Small intestine (tissue), 7 donors: Measurements from ENCODE around the gene SARDH. TPM values are rescaled to one million over a fixed set of nuclear protein-coding genes. Genes with fewer than 3 reads are reported as not detected.
A peak's percentile ranks its signal among the peaks of the same experiment; 100 is the strongest.

Experiments used
- DNase-seq, 2 donors: peaks; one replicate each; pipeline versions ENCODE4 v3.0.0 to v3.0.0-alpha.2; 2013
- FAIRE-seq: peaks from 2 replicates; lab custom pipeline; 2012; peaks lifted over from hg19 to GRCh38; lab: Jason Lieb, UNC
- H3K27ac ChIP-seq, 3 donors: one replicate each; pipeline ENCODE4 v1.5.1; 2013; ENCODE audit warnings: low read length in 2 of 3, mild to moderate bottlenecking in 2 of 3, control low read depth in 1 of 3, inconsistent platforms in 1 of 3, low read depth in 1 of 3, moderate library complexity in 1 of 3
- H3K27me3 ChIP-seq, 3 donors: one replicate each; pipeline ENCODE4 v1.6.1; 2013; ENCODE audit warnings: low read length in 3 of 3, inconsistent platforms in 1 of 3; ENCODE audit not compliant: control insufficient read depth in 3 of 3, insufficient read depth in 3 of 3
- H3K36me3 ChIP-seq, 3 donors: one replicate each; pipeline ENCODE4 v1.6.1; 2013; ENCODE audit warnings: low read length in 3 of 3, inconsistent platforms in 1 of 3, low read depth in 1 of 3, mild to moderate bottlenecking in 1 of 3, moderate library complexity in 1 of 3; ENCODE audit not compliant: control insufficient read depth in 3 of 3, insufficient read depth in 2 of 3
- H3K4me1 ChIP-seq, 3 donors: one replicate each; pipeline ENCODE4 v1.6.1; 2013; ENCODE audit warnings: low read length in 2 of 3, inconsistent platforms in 1 of 3, low read depth in 1 of 3, mild to moderate bottlenecking in 1 of 3, moderate library complexity in 1 of 3; ENCODE audit not compliant: control insufficient read depth in 3 of 3, insufficient read depth in 2 of 3
- H3K4me3 ChIP-seq, 3 donors: one replicate each; pipeline ENCODE4 v1.5.1; 2013; ENCODE audit warnings: low read length in 3 of 3, control low read depth in 1 of 3, inconsistent platforms in 1 of 3, low read depth in 1 of 3, mild to moderate bottlenecking in 1 of 3, moderate library complexity in 1 of 3
- H3K9me3 ChIP-seq, 2 donors: one replicate each; pipeline ENCODE4 v1.6.1; 2013; ENCODE audit warnings: low read depth in 1 of 2, low read length in 1 of 2; ENCODE audit not compliant: control insufficient read depth in 2 of 2, insufficient read depth in 1 of 2
- WGBS, 3 donors: extraction: QIAGEN DNeasy Blood & Tissue Kit; methylation state at CpG; one replicate each; pipeline ENCODE4 v1.1.7; 2013; 5-methylcytosine and 5-hydroxymethylcytosine counted together
- polyA plus RNA-seq, 4 donors: library from polyadenylated mRNA; stranded (reverse) in 3 of 4; unstranded in 1 of 4; fragments of 200-250 nt in 3 of 4; fragments of 120-200 nt in 1 of 4; gene quantifications; one replicate each; pipeline versions ENCODE4 v1.2.1 to v1.2.3, GENCODE V29; 2013
- donor health status: healthy with polysubstance abuse.
- donor health status: control.
- donor health status: control.
- donor health status: Bipolar disorder and iron deficiency.
- donor health status: healthy.

The SARDH gene
- polyA plus RNA-seq, 4 donors: 0.51 to 2.6 (median 0.54) TPM; not detected in 1

DNA sequence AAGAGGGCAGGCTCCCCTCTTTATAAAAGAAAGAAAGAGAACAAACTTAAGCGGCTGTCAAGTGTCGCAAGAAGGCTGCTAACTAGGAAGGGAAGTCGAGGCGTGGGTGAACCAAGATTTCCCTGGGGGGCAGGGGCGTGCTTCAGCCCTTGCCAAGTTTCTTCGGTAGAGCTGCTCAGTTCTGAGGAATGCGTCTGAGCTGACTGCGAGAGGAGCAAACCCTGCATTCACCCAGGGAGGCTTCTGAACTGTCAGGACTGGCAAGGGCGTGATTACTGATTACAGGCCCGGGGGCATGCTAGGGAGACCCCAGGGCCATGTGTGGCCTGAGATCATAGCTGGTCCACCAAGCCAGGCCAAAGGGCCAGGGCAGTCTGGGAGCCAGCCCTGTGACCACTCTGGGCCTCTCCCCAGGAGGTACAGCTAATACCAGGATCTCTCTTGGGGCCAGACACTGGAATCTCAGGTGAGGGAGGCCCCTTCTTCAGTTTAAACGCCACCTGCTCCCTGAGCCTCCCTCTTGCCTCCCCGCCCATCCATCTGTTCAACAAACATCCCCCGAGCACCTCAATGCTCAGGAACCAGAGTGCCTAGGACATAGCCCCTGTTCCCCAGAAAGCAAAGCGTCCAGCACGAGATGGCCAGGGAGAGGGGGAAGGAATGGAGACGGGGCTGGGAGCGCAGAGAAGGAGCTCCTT lies 30.9 kb downstream of the SARDH start:
- no peak overlapping the region for H3K27ac ChIP-seq
- H3K4me3 ChIP-seq: no peak overlapping the region

DNA sequence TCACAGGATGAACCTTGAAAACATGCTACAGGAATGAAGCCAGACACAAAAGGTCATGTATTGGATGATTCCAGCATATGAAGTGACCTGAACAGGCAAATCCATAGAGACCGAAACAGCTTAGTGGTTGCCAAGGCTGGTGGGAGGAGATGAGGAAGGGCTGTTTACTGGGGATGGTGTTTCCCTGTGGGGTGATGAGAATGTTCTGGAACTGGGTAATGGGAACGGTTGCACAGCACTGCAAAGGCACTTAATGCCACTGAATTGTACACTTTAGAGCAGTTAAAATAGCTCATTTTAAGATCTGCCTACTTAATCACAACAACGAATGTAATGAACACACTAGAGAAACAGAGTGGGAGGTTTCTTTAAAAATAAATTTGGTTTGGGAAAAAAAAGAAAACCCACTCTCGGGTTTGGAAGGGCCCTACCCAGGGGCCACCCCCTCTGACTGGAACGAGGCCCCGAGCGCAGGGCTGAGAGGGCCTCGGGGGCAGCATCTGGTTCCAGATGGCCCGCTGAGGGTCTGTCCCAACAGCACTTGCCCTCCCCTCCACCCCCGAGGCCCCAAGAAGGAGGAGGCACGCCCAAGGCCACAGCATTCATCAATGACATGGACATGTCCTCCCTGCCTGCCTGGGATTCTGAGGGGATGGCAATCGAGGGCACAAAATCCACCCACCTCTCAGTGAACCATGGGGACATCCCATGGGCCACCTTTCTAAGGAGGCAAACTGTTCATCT lies 31.7 kb downstream of the SARDH start:
- Histone ChIP-seq H3K27me3 (peaks cover 0 to 15% (median 0%) of the 10 kb centered on the region in 3 donors), H3K9me3 (no peaks in the 10 kb centered on the region), H3K27ac (no peak overlapping the region), H3K4me3 (no peak overlapping the region), H3K36me3 (no peaks in the 10 kb centered on the region), H3K4me1 (peaks cover 0 to 19% (median 0%) of the 10 kb centered on the region in 3 donors)
- WGBS, 3 donors: 57 to 77% (median 75%) methylated on average over 12 of the region's 12 CpGs
- DNase-seq (no peak), FAIRE-seq (no peak)

More for the DNA sequence above, 30.9 kb downstream of the SARDH start:
- no peaks in the 10 kb centered on the region for H3K36me3 ChIP-seq
- WGBS, 3 donors: 69 to 83% (median 77%) methylated on average over 16 to 17 of the region's 17 CpGs
- H3K27me3 ChIP-seq: peaks cover 0 to 15% (median 0%) of the 10 kb centered on the region in 3 donors
- H3K4me1 ChIP-seq: peaks cover 0 to 14% (median 0%) of the 10 kb centered on the region in 3 donors
- FAIRE-seq (no peak), DNase-seq (no peak)
- no peaks in the 10 kb centered on the region for H3K9me3 ChIP-seq

DNA sequence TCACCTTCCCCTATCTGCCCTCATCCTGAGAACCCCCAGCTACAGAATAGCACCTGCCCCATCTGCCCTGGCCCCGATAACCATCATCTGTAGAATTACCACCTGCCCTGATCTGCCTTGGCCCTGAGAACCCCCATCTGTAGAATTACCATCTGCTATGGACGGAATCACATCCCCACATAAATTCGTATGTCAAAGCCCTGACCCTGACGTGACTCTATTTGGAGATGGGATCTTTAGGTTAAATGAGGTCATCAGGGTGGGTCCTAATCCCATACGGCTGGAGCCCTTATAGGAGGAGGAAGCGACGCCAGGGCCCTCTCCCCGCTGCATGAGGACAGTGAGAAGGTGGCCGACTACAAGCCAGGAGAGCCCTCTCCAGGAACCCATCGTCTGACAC lies 32.6 kb downstream of the SARDH start:
- peaks cover 0 to 15% (median 0%) of the 10 kb centered on the region in 3 donors for H3K27me3 ChIP-seq
- H3K4me3 ChIP-seq: no peak overlapping the region
- H3K36me3 ChIP-seq: no peaks in the 10 kb centered on the region
- H3K4me1 ChIP-seq: peaks cover 0 to 19% (median 0%) of the 10 kb centered on the region in 3 donors
- 69 to 90% (median 81%) methylated on average over 10 of the region's 10 CpGs for WGBS, 3 donors
- no peaks in the 10 kb centered on the region for H3K9me3 ChIP-seq
- FAIRE-seq: no peak
- no peak for DNase-seq
- no peak overlapping the region for H3K27ac ChIP-seq

DNA sequence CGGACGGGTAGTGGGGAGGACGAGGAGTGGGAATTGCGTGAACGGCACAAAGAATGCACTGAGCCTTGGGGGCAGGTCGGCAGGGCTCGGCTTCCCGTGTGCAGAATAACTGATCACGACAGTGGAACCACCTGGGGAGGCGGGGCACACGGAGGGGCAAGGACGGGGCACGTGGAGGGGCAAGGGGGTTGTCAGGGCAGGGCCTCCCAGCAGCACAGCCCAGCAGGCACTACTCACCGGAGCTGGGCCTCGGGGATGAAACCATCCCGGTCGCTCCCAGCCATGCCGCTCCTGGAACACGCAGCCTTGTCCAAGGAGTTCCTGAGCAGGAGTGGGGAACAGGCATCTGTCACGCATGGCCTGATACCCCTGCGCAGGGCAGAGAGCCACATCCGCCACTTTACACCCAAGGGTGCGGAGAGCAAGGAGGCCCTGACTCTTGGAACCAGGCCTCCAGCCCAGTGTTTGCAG lies 33.4 kb downstream of the SARDH start:
- DNase-seq (no peak), FAIRE-seq (no peak)
- WGBS, 3 donors: 76 to 87% (median 82%) methylated on average over 23 of the region's 23 CpGs
- Histone ChIP-seq H3K27me3 (peaks cover 0 to 15% (median 0%) of the 10 kb centered on the region in 3 donors), H3K27ac (no peak overlapping the region), H3K9me3 (no peaks in the 10 kb centered on the region), H3K4me1 (peaks cover 0 to 19% (median 0%) of the 10 kb centered on the region in 3 donors), H3K36me3 (no peaks in the 10 kb centered on the region), H3K4me3 (no peak overlapping the region)

DNA sequence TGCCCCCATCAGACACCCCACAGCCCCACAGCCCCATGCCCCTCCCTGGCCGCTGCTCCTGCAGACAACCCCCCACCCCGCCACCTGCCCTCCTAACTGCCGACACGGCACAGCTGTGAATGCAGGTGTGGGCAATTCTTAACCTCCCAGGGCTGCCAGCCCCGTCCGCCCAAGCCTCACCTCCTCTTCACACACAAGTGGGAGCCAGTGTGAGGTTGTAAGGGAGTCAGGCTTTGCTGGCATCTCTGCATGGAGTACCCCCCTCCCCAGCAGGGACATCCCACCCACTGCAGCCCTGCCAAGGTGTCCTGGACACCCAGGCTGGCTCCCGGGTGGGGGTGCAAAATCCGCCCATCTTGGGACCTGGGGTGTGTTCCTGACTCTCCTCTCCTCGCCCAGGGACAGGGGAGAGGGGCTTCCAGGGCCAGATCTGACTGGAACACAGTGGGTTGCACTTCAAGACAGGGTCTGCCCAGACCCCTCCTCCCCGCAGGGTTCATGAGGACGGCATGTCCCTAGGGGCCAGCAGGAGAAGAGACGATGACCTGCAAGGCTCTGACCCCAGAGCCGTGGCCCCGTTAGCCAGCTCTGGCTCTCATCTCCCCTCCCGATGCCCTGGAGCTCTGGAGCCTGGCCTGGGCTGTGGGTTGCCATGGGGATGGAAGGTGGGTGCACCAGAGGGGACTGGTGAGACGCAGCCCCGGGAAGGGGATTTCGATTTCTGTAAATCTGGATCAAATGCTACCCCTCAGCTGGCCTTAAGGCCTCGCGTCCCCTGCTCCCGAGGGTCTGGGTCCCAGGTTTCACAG lies 34.4 kb downstream of the SARDH start:
- peaks cover 0 to 19% (median 0%) of the 10 kb centered on the region in 3 donors for H3K4me1 ChIP-seq
- no peaks in the 10 kb centered on the region for H3K36me3 ChIP-seq
- WGBS, 3 donors: 38 to 74% (median 55%) methylated on average over 20 to 21 of the region's 21 CpGs
- DNase-seq: no peak
- H3K4me3 ChIP-seq: no peak overlapping the region
- H3K27ac ChIP-seq: no peak overlapping the region
- H3K9me3 ChIP-seq: no peaks in the 10 kb centered on the region
- FAIRE-seq: no peak
- peaks cover 0 to 15% (median 0%) of the 10 kb centered on the region in 3 donors for H3K27me3 ChIP-seq

DNA sequence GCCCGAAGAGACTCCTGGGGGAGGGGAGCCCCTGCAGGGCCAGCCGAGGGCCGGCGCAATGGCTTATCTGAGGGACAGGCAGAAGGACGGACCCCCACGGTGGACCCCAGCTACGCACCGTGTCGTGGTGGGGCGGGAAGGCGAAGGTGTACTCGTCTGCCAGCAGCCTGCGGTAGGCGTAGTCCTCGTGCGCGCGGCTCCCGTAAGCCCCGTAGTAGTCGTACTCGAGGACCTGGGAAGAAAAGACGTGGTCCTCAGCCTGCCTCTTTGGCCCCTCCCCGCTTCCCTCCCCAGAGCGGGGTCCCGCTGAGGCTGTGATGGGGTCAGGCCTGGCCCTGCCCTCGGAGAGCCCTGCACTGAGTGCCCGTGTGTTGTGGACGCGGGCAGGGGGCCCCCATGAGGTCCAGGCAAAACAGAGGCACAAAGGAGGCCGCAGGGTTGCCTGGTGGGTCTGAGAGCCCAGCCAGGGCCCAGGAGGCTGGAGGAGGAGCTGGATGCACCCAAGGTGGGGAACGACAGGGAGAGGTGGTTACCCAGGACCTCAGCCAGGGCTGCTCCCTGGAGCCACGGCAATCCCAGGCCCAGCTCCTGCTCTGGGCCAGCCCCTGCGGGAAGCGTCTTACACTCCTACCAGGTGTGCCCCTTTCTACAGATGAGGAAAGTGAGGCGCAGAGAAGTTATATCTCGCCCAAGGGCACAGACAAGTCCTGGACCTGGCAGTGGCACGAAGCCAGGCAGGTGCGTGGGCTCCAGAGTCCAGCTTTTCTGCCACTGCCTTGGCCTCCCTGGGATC lies 35.2 kb downstream of the SARDH start:
- Histone ChIP-seq H3K9me3 (no peaks in the 10 kb centered on the region), H3K36me3 (no peaks in the 10 kb centered on the region), H3K4me3 (peak overlapping the region in 2 of 3 donors; percentile 19 to 35), H3K4me1 (peaks cover 0 to 19% (median 0%) of the 10 kb centered on the region in 3 donors), H3K27me3 (peaks cover 0 to 15% (median 0%) of the 10 kb centered on the region in 3 donors), H3K27ac (peak overlapping the region in 1 of 3 donors; percentile 67)
- DNase-seq: no peak
- WGBS, 3 donors: 26 to 31% (median 31%) methylated on average over 32 to 39 of the region's 39 CpGs
- FAIRE-seq: no peak

DNA sequence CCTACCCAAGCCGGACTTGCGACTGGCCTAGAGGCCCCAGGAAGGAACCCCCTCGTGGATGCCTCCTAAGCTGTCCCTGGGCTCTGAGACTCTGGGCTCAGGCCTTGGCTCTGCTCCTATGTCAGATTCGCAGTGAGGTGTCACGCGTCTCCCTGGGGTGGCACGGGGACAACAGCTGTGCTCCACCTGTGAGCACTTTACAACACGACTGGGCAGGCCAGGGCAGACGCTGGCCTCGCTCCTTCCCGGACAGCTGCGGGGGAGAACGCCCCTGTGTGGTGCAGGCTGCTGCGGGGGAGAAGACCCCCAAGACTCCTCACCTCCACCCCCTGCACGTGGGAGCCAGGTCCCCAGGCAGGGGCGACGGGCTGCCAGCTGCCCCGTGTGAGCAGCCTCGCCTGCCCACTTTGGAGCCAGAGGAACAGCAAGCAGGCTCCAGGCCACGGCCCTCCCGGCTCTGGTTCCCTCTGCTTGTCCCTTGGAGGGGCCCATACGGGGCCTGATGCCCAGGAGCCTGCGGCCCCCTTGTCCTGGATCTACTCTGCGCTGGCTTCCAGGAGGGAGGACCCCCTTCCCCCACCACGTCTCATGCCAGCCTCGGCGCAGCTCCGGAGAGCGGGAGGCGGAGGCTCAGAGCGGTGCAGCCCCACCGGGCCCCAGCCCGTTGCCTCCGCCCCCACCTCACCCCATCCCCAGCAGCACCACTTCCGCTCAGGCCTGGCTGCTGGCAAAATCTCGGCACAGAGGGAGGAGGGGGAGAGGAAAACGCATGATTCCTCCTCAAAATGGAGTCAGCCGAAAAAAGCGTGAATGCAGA lies 36.0 kb downstream of the SARDH start:
- H3K4me1 ChIP-seq: peaks cover 0 to 19% (median 0%) of the 10 kb centered on the region in 3 donors
- no peaks in the 10 kb centered on the region for H3K36me3 ChIP-seq
- FAIRE-seq: no peak
- H3K4me3 ChIP-seq: peak overlapping the region in 2 of 3 donors; percentile 27 to 35
- peak overlapping the region in 1 of 3 donors; percentile 68 for H3K27ac ChIP-seq
- peaks cover 0 to 15% (median 0%) of the 10 kb centered on the region in 3 donors for H3K27me3 ChIP-seq
- no peaks in the 10 kb centered on the region for H3K9me3 ChIP-seq
- WGBS, 3 donors: 22 to 40% (median 35%) methylated on average over 38 to 39 of the region's 39 CpGs
- DNase-seq: peak in 1 of 2 donors; percentile 31
